Panc1 (cell line): ENCODE measurements around the gene INSYN2B. TPM values are rescaled to one million over a fixed set of nuclear protein-coding genes. Genes with fewer than 3 reads are reported as not detected.

Experiments used
- ATAC-seq: fragments of 200-7000 bp; cut with Tn5 transposase; 2 replicates; pipeline ENCODE4 v1.9.1; 2020; ENCODE audit warnings: mild to moderate bottlenecking, moderate library complexity
- BruUV-seq: library from RNA; stranded (reverse); fragments of 400-500 nt; replicated peaks from 2 replicates; lab custom pipeline; 2021; lab: Mats Ljungman, UMichigan
- CTCF ChIA-PET: fragments of 300-600 bp; sonication (Branson Sonifier 250); formaldehyde crosslinking; loops from one replicate; lab custom pipeline; 2022; ENCODE audit warnings: antibody characterized with exemption; lab: Charles Lee
- POLR2A ChIA-PET: fragments of 300-600 bp; sonication (Branson Sonifier 250); formaldehyde crosslinking; loops from one replicate; lab custom pipeline; 2022; ENCODE audit warnings: antibody characterized with exemption; lab: Charles Lee
- DNase-seq: peaks from one replicate; pipeline ENCODE4 v3.0.0-alpha.2; 2010; ENCODE audit warnings: low read depth, low spot score
- H3K27ac ChIP-seq: 2 replicates; pipeline ENCODE4 v1.5.1; 2011; ENCODE audit warnings: mild to moderate bottlenecking, low read length, inconsistent platforms
- H3K27me3 ChIP-seq: fragments of 200-500 bp; sonication (Bioruptor generic); 2 replicates; pipeline ENCODE4 v1.6.0; 2014; ENCODE audit warnings: low read length, inconsistent platforms; ENCODE audit not compliant: control insufficient read depth, insufficient read depth
- H3K36me3 ChIP-seq: fragments of 200-500 bp; sonication (Bioruptor generic); 2 replicates; pipeline ENCODE4 v1.5.1; 2014; ENCODE audit warnings: inconsistent platforms, mild to moderate bottlenecking, low read length, moderate library complexity; ENCODE audit not compliant: control insufficient read depth, insufficient read depth
- H3K4me1 ChIP-seq: 2 replicates; pipeline ENCODE4 v1.5.1; 2011; ENCODE audit warnings: inconsistent platforms, mild to moderate bottlenecking, low read length, moderate library complexity; ENCODE audit not compliant: control insufficient read depth, insufficient read depth
- H3K4me3 ChIP-seq, 2 experiments: 2 replicates each; pipeline ENCODE4 v1.5.1; 2011 to 2012; ENCODE audit warnings: low read depth in 2 of 2, low read length in 2 of 2, mild to moderate bottlenecking in 2 of 2, inconsistent platforms in 1 of 2, moderate library complexity in 1 of 2
- H3K9me3 ChIP-seq: fragments of 200-500 bp; sonication (Bioruptor generic); 2 replicates; pipeline ENCODE4 v1.5.1; 2014; ENCODE audit warnings: low read depth, mild to moderate bottlenecking, inconsistent platforms, low read length, moderate library complexity; ENCODE audit not compliant: control insufficient read depth, insufficient read depth
- CTCF ChIP-seq: fragments of 450-650 bp; IDR thresholded peaks from 2 replicates; pipeline ENCODE4 v1.5.1; 2017; ENCODE audit warnings: mild to moderate bottlenecking
- POLR2AphosphoS5 ChIP-seq: IDR thresholded peaks from 2 replicates; pipeline ENCODE4 v1.6.1; 2012; ENCODE audit warnings: mild to moderate bottlenecking, low read depth, low read length, moderate library complexity
- SIN3A ChIP-seq: IDR thresholded peaks from 2 replicates; pipeline ENCODE4 v1.6.1; 2012; ENCODE audit warnings: low read depth, mild to moderate bottlenecking, low read length, moderate library complexity, borderline replicate concordance; ENCODE audit not compliant: insufficient read depth
- TCF7L2 ChIP-seq: IDR thresholded peaks from 2 replicates; pipeline ENCODE4 v1.6.1; 2011; ENCODE audit warnings: mild to moderate bottlenecking, low read depth, low read length, inconsistent platforms
- in situ Hi-C: cut with HindIII; loops from 2 replicates; pipeline ENCODE4 v1.10.0; 2016; ENCODE audit warnings: low sequenced_read_pairs, low pct_unique_long_range_greater_than_20kb
- intact Hi-C: fragments of 100-400 bp; cut with micrococcal nuclease; formaldehyde crosslinking; loops from one replicate; pipeline ENCODE4 v1.10.0; 2022; ENCODE audit not compliant: unreplicated experiment
- total RNA-seq: library from RNA; stranded (reverse); gene quantifications from one replicate; pipeline ENCODE4 v1.2.1, GENCODE V29; 2021; ENCODE audit not compliant: unreplicated experiment
- TF ChIP-seq, protein P1 (sequence below), 2 experiments: IDR thresholded peaks; 2 replicates each; pipeline ENCODE4 v1.6.1; 2011 to 2012; ENCODE audit warnings: low read depth in 2 of 2, control low read depth in 1 of 2, low read length in 1 of 2, mild to moderate bottlenecking in 1 of 2, moderate library complexity in 1 of 2; ENCODE audit not compliant: insufficient read depth in 1 of 2

Gene INSYN2B
- total RNA-seq, 1 experiment from 2014 or later = 0.28 TPM

GRCh38 chr5:169943026-169943425 lies 37.3 kb downstream of the INSYN2B start:
- ChIA-PET CTCF (no interaction called here), POLR2A (no interaction called here)

GRCh38 chr5:169942181-169942580 lies 38.1 kb downstream of the INSYN2B start:
- ATAC-seq = no peak
- H3K4me3 ChIP-seq = no peak overlapping the region
- no peak overlapping the region for H3K27ac ChIP-seq
- no TSS peak for BruUV-seq
- intact Hi-C loops = no loop called here
- H3K9me3 ChIP-seq = no peaks in the 10 kb centered on the region
- no peaks in the 10 kb centered on the region for H3K36me3 ChIP-seq
- DNase-seq = no peak
- ChIA-PET POLR2A (interaction anchor here (0.6 kb wide), 1 partner anchor 242 kb away, joined by 3 read pairs; no protein-coding TSS in a partner anchor), CTCF (no interaction called here)
- no peaks in the 10 kb centered on the region for H3K27me3 ChIP-seq
- in situ Hi-C loops = no loop called here
- TF ChIP-seq CTCF = no peak
- no peak for TF ChIP-seq TCF7L2
- TF ChIP-seq, protein P1, sequence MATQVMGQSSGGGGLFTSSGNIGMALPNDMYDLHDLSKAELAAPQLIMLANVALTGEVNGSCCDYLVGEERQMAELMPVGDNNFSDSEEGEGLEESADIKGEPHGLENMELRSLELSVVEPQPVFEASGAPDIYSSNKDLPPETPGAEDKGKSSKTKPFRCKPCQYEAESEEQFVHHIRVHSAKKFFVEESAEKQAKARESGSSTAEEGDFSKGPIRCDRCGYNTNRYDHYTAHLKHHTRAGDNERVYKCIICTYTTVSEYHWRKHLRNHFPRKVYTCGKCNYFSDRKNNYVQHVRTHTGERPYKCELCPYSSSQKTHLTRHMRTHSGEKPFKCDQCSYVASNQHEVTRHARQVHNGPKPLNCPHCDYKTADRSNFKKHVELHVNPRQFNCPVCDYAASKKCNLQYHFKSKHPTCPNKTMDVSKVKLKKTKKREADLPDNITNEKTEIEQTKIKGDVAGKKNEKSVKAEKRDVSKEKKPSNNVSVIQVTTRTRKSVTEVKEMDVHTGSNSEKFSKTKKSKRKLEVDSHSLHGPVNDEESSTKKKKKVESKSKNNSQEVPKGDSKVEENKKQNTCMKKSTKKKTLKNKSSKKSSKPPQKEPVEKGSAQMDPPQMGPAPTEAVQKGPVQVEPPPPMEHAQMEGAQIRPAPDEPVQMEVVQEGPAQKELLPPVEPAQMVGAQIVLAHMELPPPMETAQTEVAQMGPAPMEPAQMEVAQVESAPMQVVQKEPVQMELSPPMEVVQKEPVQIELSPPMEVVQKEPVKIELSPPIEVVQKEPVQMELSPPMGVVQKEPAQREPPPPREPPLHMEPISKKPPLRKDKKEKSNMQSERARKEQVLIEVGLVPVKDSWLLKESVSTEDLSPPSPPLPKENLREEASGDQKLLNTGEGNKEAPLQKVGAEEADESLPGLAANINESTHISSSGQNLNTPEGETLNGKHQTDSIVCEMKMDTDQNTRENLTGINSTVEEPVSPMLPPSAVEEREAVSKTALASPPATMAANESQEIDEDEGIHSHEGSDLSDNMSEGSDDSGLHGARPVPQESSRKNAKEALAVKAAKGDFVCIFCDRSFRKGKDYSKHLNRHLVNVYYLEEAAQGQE (IDR thresholded peaks at IDR 0.05; ENCODE audit: insufficient read depth in 1 of 2, low read depth in 2 of 2, low read length in 1 of 2) = no peak
- no peak for TF ChIP-seq POLR2AphosphoS5
- no peak for TF ChIP-seq SIN3A
- peaks cover 5% of the 10 kb centered on the region; the same call in 1 of the 2 replicates for H3K4me1 ChIP-seq

More at GRCh38 chr5:169943026-169943425, 37.3 kb downstream of the INSYN2B start:
- Histone ChIP-seq H3K36me3 (no peaks in the 10 kb centered on the region), H3K4me1 (peaks cover 5% of the 10 kb centered on the region; the same call in 1 of the 2 replicates), H3K4me3 (no peak overlapping the region), H3K27ac (no peak overlapping the region), H3K27me3 (no peaks in the 10 kb centered on the region), H3K9me3 (no peaks in the 10 kb centered on the region)
- intact Hi-C loops (no loop called here), in situ Hi-C loops (no loop called here)
- TF ChIP-seq TCF7L2 (no peak), CTCF (no peak), POLR2AphosphoS5 (no peak), SIN3A (no peak)
- TF ChIP-seq, protein P1 (IDR thresholded peaks at IDR 0.05; ENCODE audit: insufficient read depth in 1 of 2, low read depth in 2 of 2, low read length in 1 of 2) = no peak
- BruUV-seq = no TSS peak
- no peak for ATAC-seq
- DNase-seq = no peak
